SIG-M5 (cell line): ENCODE results near the gene IRF1.
"Not testable (repeated sequence)": the region's sequence is repeated elsewhere in the genome, so short reads cannot be mapped to it uniquely, and the experiment has no call there.

Experiments
- DNase-seq: peaks from one replicate; lab custom pipeline; 2025; lab: John Stamatoyannopoulos, UW

IRF1 gene

DNA sequence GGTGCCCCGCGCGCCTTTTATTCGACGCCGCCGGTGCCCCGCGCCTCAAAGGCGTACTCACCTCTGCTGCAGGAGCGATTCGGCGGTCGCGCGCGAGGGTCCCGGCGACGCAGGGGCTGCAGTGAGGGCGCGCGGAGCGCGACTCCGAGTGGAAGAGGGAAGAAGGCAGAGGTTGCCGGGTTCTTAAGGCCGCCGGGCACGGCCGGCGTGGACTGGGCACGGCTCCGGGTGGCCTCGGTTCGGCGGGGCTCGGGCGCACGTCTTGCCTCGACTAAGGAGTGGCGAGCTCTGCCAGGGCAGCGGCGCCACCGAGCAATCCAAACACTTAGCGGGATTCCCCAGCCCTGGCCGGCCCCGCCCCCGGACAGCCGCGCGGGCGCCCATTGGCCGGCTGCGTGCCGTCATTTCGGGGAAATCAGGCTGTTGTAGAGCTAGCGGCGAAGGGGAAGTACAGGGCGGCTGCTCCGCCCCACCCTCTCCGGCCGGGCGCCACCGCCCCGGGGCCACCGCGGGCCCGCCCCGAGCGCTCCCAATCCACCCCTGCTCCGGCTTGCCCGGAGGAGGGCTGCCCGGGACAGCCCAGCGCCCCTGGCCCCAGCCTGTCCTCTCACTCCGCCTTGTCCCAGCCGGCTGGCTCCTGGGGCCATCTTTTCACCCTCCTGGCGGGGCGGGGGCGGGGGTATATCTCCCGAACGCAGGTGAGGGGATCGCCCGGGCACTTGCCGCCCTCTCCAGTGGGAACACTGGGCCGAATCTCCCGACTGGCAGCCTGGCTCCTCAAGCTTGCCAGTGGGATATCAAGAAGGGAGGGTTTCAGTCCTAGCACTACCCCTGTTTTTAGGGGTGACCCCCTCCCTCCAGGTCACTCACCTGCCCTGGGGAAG is at the start of gene IRF1:
IRF1 (minus strand) TSS at position 290 of the 884 bp plus-strand sequence. CDS start 1,295 bp downstream, outside the sequence.
- DNase-seq, result peak; percentile 50

DNA sequence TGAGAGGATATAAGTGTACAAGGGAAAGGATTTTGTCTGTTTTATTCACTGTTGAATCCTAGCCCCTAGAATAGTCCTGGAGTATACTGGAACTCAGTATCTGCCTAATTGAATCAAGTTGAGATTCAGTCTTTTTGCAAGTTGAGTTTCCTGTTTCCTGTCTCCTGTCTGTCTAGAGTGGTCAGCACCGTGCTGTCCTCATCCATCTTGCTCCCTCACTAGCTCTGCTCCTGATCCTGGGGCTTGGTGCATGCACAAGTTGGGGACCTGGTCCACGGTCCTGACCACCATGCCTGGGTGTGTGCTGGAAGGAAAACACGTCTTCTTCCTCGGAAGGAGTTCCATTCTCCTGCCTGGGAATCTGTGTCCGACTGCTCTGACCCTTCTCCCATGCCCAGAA is 49.6 kb upstream of the IRF1 start:
- no peak for DNase-seq

GRCh38 chr5:132539716-132540115 is 49.1 kb upstream of the IRF1 start:
- DNase-seq, result no peak

DNA sequence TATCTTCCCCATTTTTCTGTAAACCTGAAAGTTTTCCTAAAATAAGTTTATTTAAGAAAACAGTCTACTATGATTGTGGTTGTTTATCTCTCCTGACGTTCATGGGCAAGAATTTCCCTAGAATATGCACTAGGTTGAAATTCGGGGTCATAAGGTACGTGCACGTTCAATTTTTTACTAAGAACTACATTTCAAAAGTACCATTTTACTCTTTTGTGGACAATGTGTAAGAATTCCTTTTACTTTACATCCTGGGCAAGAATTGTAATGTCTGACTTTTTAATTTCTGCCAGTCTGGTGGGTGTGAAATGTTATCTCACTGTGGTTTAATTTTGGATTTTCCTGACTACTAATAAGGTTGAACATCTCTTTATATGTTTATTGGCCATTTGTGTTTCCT is 40.4 kb upstream of the IRF1 start:
- no peak for DNase-seq

DNA sequence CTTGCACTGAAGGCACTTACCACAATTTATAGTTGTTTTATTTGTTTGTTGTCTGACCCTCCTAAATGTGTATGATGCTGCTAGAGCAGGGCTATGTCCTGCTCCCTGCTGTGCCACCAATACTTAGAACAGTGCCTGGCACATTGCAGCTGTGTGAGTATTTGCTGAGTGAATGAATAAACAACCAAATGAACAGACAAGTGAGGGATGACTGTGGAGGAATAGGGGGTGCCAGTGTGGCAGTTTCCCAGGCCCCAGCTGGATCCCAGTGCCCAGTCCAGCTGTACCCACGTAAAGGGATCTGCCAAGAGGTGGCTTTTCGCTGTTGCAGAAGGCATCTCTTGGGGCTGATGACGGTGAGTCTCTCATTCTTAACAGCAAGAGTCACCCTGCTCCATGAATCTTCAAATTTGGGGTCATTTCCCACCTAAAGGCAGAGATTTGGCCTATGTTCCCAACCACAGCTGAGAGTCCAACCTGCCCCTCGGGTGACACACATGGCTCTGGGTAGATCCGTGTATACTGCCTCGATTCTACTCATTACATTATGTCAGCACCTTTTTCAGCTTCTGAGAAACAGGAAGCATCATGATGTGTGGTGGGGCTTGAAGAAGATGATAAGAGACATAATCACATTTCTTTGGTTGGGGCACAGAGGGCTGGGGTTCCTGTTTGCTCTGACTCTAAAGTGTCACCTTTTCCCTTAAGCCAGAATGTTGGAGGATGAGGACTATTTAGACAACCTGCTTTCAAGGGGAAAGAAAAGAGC is 38.5 kb upstream of the IRF1 start:
- DNase-seq, result no peak

- no peak for DNase-seq
Observed at GRCh38 chr5:132528021-132528420, 37.4 kb upstream of the IRF1 start.

GRCh38 chr5:132526974-132527564 is 36.5 kb upstream of the IRF1 start:
- no peak for DNase-seq

DNA sequence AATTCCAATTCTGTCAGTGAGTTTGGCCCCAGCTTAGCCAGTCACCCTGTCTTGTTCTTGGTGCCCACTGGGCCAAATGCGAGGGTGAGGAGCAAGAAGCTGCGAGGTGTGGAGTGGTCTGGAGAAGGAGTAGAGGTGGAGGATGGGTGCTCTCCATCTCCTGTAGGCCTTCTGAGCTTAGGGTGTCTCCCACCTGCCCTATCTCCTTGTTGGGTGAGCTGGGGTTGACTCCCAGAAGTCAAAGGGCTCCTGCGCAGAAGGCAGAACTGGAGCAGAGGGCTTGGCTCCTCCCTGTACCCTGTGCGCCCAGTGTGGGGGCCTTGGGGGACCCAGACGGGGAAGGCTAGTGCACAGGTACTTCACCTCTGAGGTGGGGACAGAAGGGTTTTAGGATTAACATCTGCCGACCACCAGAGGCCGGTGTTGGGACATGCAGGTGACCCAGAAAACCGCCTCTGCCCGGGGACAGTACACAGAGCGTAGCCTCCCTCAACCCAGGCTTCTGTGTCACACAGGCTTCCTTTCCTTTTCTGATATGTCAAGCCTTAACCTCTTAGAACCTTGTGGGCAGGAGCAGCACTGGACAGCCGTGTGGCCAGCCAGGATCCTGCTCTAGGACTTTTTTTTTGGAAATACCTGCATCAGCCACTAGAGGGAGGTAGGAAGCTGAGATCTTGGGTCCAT is 35.9 kb upstream of the IRF1 start:
- DNase-seq, result no peak

- DNase-seq, result no peak
Observed at GRCh38 chr5:132525299-132525724, 34.7 kb upstream of the IRF1 start.

GRCh38 chr5:132524877-132525276 is 34.3 kb upstream of the IRF1 start:
- DNase-seq, result not testable (repeated sequence)

DNA sequence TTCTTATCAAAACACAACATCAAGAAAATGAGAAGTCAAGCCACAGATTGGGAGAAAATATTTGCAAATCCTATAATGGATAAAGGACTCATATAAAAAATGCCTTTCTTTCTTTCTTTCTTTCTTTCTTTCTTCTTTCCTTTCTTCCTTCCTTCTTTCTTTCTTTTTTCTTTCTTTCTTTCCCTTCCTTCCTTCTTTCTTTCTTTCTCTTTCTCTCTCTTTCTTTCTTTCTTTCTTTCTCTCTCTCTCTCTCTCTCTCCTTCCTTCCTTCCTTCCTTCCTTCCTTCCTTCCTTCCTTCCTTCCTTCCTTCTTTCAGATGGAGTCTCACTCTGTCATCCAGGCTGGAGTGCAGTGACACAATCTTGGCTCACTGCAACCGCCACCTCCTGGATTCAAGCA is 31.5 kb upstream of the IRF1 start:
- DNase-seq, result not testable (repeated sequence)

DNA sequence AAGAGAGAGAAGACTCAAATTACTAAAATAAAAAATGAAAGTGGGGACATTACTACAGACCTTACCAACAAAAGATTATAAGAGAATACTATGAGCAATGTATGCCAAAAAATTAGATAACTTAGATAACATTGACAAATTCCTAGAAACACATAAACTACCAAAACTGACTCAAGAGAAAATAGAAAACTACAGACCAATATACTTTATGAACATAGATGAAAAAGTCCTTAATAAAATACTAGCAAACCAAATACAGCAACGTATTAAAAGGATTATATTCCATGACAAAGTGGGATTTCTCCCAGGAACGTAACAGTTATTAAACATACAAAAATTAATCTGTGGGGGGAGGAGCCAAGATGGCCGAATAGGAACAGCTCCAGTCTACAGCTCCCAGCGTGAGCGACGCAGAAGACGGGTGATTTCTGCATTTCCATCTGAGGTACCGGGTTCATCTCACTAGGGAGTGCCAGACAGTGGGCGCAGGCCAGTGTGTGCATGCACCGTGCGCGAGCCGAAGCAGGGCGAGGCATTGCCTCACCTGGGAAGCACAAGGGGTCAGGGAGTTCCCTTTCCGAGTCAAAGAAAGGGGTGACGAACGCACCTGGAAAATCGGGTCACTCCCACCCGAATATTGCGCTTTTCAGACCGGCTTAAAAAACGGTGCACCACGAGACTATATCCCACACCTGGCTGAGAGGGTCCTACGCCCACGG is 23.2 kb upstream of the IRF1 start:
- DNase-seq, result not testable (repeated sequence)

GRCh38 chr5:132510076-132510475 is 19.5 kb upstream of the IRF1 start:
- DNase-seq, result no peak

DNA sequence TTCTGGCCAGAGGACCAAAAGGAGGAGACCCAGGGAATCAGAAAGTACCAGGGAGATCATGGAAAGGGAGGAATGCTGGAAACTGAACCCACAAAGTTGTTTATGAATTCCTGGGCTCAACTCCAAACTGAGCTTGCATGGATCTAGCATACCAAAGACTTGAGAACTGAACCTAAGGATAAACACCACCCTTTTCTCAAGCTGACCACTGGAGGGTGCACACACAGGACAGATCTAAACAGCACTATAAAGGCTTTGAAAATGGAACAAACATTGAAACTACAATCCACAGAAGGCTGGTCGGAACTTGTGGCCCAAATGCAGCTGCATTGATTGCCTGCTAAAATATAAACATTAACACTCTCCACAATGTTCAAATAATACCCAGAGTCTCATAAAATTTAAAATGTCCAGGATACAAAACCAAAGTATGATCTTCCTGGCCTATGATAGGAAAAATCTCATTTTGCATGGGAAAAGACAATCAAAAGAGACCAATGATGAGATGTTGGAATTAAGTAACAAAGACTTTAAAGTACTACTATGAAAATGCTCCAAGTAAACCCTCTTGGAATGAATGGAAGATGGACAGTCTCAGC is 15.6 kb upstream of the IRF1 start:
- DNase-seq, result no peak

GRCh38 chr5:132505641-132506040 is 15.1 kb upstream of the IRF1 start:
- no peak for DNase-seq

DNA sequence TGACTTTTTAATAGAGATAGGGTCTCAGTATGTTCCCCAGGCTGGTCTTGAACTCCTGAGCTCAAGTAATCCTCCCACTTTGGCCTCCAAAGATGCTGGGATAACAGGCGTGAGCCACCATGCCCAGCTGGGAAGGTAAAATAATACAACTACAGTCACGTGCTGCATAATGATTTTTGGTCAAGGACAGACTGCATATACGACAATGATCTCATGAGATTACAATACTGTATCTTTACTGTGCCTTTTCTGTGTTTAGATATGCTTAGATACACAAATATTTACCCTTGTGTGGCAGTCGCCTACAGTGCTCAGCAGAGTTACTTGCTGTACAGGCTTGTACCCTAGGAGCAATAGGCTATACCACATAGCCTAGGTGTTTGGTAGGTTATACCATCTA is 14.2 kb upstream of the IRF1 start:
- no peak for DNase-seq

DNA sequence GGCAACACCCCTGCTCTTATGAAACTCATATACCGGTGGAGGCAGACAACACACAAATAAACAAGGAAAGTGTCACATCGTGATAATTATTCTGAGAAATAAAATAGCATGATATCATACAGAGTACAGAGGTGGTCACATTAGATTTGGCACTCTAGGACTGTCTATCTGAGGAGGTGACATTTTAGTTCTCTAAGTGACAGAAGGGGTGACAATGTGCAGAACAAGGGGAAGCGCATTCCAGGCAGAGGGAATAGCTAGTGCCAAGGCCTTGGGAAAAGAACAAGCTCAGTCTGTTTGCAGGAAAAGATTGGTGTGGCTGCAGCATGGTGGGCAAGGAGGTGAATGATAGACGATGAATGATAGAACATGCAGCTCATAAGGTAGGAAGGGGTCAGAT is 12.7 kb upstream of the IRF1 start:
- no peak for DNase-seq

DNA sequence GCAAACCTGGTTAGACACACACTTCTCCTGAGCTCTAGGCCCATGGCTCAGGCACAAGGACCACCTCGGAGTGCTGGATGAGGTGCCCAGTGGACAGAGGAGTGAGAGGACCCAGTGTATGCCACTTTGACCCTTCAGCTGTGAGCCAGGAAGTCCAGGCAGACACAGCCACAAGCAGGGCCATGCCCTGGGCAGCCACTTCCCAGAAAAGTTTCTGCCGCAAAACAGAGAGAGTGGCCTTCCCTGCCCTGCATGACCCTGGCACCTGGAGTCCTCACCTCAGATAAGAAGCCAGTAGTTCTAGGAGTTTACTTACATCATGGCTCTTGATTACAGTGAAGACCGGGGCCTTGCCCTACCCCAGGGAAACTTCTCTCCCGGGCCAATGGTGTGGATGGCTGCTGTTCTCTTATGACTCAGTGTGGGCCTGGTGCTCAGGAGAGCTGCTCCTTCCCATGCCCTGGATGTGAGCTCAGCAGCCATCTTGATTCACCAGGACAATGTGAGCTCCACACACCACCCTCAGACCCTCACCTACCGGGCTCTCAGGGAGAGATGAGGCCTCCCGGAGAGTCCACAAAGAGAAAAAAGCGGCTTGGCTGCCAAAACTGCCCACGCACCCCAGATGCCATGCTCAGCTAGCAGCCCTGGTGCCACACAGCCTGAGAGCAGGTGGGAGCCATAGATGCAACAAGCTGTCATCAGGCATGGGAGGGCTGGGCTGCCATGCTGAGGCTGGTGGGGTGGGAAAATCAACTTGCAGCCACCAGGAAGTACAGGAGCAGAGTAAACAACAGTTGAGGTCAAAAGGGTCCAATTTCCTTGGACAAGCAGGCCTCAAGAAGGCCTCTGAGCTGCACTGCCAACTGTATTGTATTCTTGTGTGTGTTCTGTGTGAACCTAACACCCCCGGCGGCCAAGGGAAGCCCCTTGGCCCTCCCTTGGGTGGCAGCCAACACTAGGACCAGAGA is 11.7 kb upstream of the IRF1 start:
- DNase-seq, result no peak

DNA sequence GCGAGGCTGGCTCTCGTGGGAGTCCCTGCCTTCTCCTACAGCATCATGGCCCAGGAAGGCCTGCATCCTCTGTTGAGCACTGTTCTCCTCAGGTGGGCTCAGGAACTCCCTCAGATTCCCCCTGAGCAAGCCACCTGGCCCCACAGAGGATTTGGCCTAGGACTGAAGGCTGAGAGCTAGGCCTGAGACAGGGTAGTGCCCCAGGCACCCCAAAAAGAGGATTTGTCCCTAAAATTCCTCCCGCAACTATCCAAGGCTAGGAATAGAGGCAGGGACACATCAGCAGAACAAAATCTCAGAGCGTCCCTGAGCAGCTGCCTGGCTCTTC is 11.0 kb upstream of the IRF1 start:
- no peak for DNase-seq
